ENCODE measurements around the gene TTYH1.
"Not testable (repeated sequence)": the region's sequence is repeated elsewhere in the genome, so short reads cannot be mapped to it uniquely, and the experiment has no call there.

TTYH1 gene

GRCh38 chr19:54415208-54415900 is at the start of gene TTYH1:
Gene TTYH1, plus strand, starts transcription at chr19:54415464. Its CDS starts 89 bp downstream, at chr19:54415553.
- peak; percentile 35 for DNase-seq

GRCh38 chr19:54365798-54366197 is 49.5 kb upstream of the TTYH1 start:
- not testable (repeated sequence) for DNase-seq

- DNase-seq: no peak
Observed at GRCh38 chr19:54366811-54367210, 48.5 kb upstream of the TTYH1 start.

- no peak for DNase-seq
Observed at GRCh38 chr19:54369082-54369687, 46.1 kb upstream of the TTYH1 start.

- not testable (repeated sequence) for DNase-seq
Observed at GRCh38 chr19:54369688-54370433, 45.4 kb upstream of the TTYH1 start.

- DNase-seq: peak; percentile 68
Observed at GRCh38 chr19:54370434-54370796, 44.8 kb upstream of the TTYH1 start.

- not testable (repeated sequence) for DNase-seq
Observed at GRCh38 chr19:54371453-54371852, 43.8 kb upstream of the TTYH1 start.

GRCh38 chr19:54373781-54374631 is 41.3 kb upstream of the TTYH1 start:
- DNase-seq: no peak

GRCh38 chr19:54375181-54375938 is 39.9 kb upstream of the TTYH1 start:
- peak; percentile 36 for DNase-seq

- DNase-seq: no peak
Observed at GRCh38 chr19:54376610-54377285, 38.5 kb upstream of the TTYH1 start.

GRCh38 chr19:54379187-54379678 is 36.0 kb upstream of the TTYH1 start:
- no peak for DNase-seq

GRCh38 chr19:54380897-54381296 is 34.4 kb upstream of the TTYH1 start:
- DNase-seq: no peak

GRCh38 chr19:54382041-54382440 is 33.2 kb upstream of the TTYH1 start:
- DNase-seq: not testable (repeated sequence)

- DNase-seq: no peak
Observed at GRCh38 chr19:54383330-54383729, 31.9 kb upstream of the TTYH1 start.

GRCh38 chr19:54387991-54388801 is 27.1 kb upstream of the TTYH1 start:
- DNase-seq: peak; percentile 62

GRCh38 chr19:54388802-54389139 is 26.5 kb upstream of the TTYH1 start:
- DNase-seq: no peak

- no peak for DNase-seq
Observed at GRCh38 chr19:54389553-54389952, 25.7 kb upstream of the TTYH1 start.

GRCh38 chr19:54390942-54391577 is 24.2 kb upstream of the TTYH1 start:
- DNase-seq: peak; percentile 83

- no peak for DNase-seq
Observed at GRCh38 chr19:54391589-54392061, 23.6 kb upstream of the TTYH1 start.

GRCh38 chr19:54392105-54392504 is 23.2 kb upstream of the TTYH1 start:
- no peak for DNase-seq

All from CD4-positive, alpha-beta T cell treated with Interleukin-6 for 4 hours (primary cell).